Activated CD4-positive, alpha-beta memory T cell treated with anti-CD3 and anti-CD28 coated beads, Interleukin-2, amount 10 ng/mL, durations not matched to agents 7 days and 5 days (primary cell): ENCODE results near the gene TMEM80. TPM values are rescaled to one million over a fixed set of nuclear protein-coding genes. Genes with fewer than 3 reads are reported as not detected.

Experiments
- CTCF ChIA-PET: fragments of 350-600 bp; sonication (Branson Sonifier 250); formaldehyde crosslinking; loops from one replicate; lab custom pipeline; 2021; ENCODE audit warnings: antibody characterized with exemption, inconsistent platforms; lab: Charles Lee
- POLR2A ChIA-PET: fragments of 350-600 bp; sonication (Branson Sonifier 250); formaldehyde crosslinking; loops from one replicate; lab custom pipeline; 2021; ENCODE audit warnings: antibody characterized with exemption; lab: Charles Lee
- DNase-seq: peaks from one replicate; pipeline ENCODE4 v3.0.0-alpha.2; 2020
- H3K27ac Mint-ChIP-seq: one replicate; pipeline ENCODE4 v1.8.0; 2021; ENCODE audit warnings: mild to moderate bottlenecking, mixed read lengths
- H3K27me3 Mint-ChIP-seq: one replicate; pipeline ENCODE4 v1.8.0; 2021; ENCODE audit warnings: mixed read lengths
- H3K36me3 Mint-ChIP-seq: one replicate; pipeline ENCODE4 v1.8.0; 2021; ENCODE audit warnings: low read depth, mixed read lengths
- H3K4me1 Mint-ChIP-seq: one replicate; pipeline ENCODE4 v1.8.0; 2021; ENCODE audit warnings: mixed read lengths
- H3K4me3 Mint-ChIP-seq: one replicate; pipeline ENCODE4 v1.8.0; 2021; ENCODE audit warnings: mild to moderate bottlenecking, mixed read lengths
- H3K9me3 Mint-ChIP-seq: one replicate; pipeline ENCODE4 v1.8.0; 2021; ENCODE audit warnings: mixed read lengths
- total RNA-seq, 2 experiments: library from RNA; stranded (reverse); gene quantifications; one replicate each; pipeline ENCODE4 v1.2.3, GENCODE V29; 2021

TMEM80 gene
- total RNA-seq, 2 experiments from 2014 or later = 22.6 to 25.3 TPM

- ChIA-PET CTCF (no interaction called here), POLR2A (interaction anchor here (0.8 kb wide), 1 partner anchor 9 kb away, joined by 3 read pairs; no protein-coding TSS in a partner anchor)
- Mint-ChIP-seq H3K27me3 (peaks cover 11% of the 10 kb centered on the region), H3K27ac (no peak within 1 kb of the TSS), H3K36me3 (peaks cover 3% of the 10 kb centered on the region), H3K4me3 (no peak within 1 kb of the TSS), H3K9me3 (no peaks in the 10 kb centered on the region), H3K4me1 (peaks cover 5% of the 10 kb centered on the region)
- no peak for DNase-seq
These were observed 10.2 kb downstream of the TMEM80 start, which contains the start of gene EPS8L2 for GRCh38 chr11:705646-706438. Gene EPS8L2 (plus strand): TSS chr11:706231. CDS start chr11:709408, 3,177 bp downstream.

- H3K4me3 Mint-ChIP-seq = no peak overlapping the region
- no peak overlapping the region for H3K27ac Mint-ChIP-seq
- CTCF ChIA-PET = interaction anchor here (0.6 to 0.8 kb wide), 2 partner anchors 10 to 55 kb away, joined by 3 to 4 read pairs; no protein-coding TSS in a partner anchor
- H3K4me1 Mint-ChIP-seq = peaks cover 9% of the 10 kb centered on the region
- peaks cover 11% of the 10 kb centered on the region for H3K27me3 Mint-ChIP-seq
- POLR2A ChIA-PET = interaction anchor here (0.8 kb wide), 1 partner anchor 9 kb away, joined by 3 read pairs; no protein-coding TSS in a partner anchor
- H3K9me3 Mint-ChIP-seq = no peaks in the 10 kb centered on the region
- H3K36me3 Mint-ChIP-seq = peaks cover 3% of the 10 kb centered on the region
- no peak for DNase-seq
These were observed 10.9 kb downstream of the TMEM80 start for GRCh38 chr11:706439-706956.

GRCh38 chr11:706957-707816 lies 11.6 kb downstream of the TMEM80 start:
- Mint-ChIP-seq H3K9me3 (no peaks in the 10 kb centered on the region), H3K27me3 (peaks cover 11% of the 10 kb centered on the region), H3K4me1 (peaks cover 9% of the 10 kb centered on the region), H3K4me3 (no peak overlapping the region), H3K27ac (no peak overlapping the region), H3K36me3 (no peaks in the 10 kb centered on the region)
- DNase-seq = no peak
- POLR2A ChIA-PET = no interaction called here
- CTCF ChIA-PET = interaction anchor here (0.6 to 0.8 kb wide), 2 partner anchors 11 to 54 kb away, joined by 3 to 4 read pairs; no protein-coding TSS in a partner anchor

- no peak overlapping the region for H3K27ac Mint-ChIP-seq
- no peaks in the 10 kb centered on the region for H3K36me3 Mint-ChIP-seq
- POLR2A ChIA-PET = no interaction called here
- CTCF ChIA-PET = no interaction called here
- no peak for DNase-seq
- H3K4me1 Mint-ChIP-seq = peaks cover 9% of the 10 kb centered on the region
- peaks cover 11% of the 10 kb centered on the region for H3K27me3 Mint-ChIP-seq
- no peaks in the 10 kb centered on the region for H3K9me3 Mint-ChIP-seq
- H3K4me3 Mint-ChIP-seq = no peak overlapping the region
These were observed 12.3 kb downstream of the TMEM80 start for GRCh38 chr11:707817-708420.

GRCh38 chr11:708511-708910 lies 12.9 kb downstream of the TMEM80 start:
- POLR2A ChIA-PET = no interaction called here
- no peak for DNase-seq
- Mint-ChIP-seq H3K4me3 (no peak overlapping the region), H3K27me3 (peaks cover 11% of the 10 kb centered on the region), H3K36me3 (no peaks in the 10 kb centered on the region), H3K4me1 (peaks cover 9% of the 10 kb centered on the region), H3K27ac (no peak overlapping the region), H3K9me3 (no peaks in the 10 kb centered on the region)
- CTCF ChIA-PET = no interaction called here

DNA sequence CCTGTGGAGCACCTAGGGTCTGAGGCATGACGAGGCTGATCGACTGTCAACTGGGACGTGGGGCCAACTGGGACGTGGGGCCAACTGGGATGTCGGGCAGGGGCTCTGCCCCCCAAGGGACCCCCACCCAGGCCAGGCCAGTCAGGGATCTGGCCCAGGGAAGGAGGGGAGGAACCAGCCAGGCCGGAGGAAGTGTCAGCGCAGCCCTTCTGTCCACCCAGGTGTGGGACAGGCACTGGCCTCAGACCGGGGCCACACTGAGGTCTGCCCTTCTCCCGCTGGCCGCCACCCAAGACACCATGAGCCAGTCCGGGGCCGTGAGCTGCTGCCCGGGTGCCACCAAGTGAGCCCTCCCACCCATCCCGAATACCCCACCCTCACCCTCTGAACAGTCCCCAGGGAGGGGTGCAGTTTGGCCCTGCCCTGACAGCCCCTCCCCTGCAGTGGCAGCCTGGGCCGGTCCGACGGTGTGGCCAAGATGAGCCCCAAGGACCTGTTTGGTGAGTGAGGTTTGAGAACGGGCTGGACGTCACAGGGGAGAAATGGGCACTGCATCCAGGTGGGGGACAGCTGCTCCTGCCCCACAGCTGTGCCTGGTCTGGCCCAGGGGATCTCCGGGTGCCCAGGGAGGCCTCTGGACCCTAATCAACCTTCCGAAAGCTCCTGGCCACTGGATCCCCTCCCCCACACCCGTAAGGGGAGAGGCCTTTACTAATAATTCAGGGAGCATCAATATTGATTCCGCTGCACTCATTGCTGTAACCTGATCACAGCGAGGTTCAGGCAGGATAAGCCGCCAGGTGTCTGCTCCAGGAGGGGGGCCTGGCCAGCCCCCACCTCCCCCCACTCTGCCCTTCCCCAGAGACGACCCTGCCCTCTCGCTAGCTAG lies 13.7 kb downstream of the TMEM80 start:
- H3K4me3 Mint-ChIP-seq = no peak overlapping the region
- CTCF ChIA-PET = no interaction called here
- H3K27me3 Mint-ChIP-seq = peaks cover 11% of the 10 kb centered on the region
- H3K27ac Mint-ChIP-seq = no peak overlapping the region
- POLR2A ChIA-PET = no interaction called here
- DNase-seq = no peak
- no peaks in the 10 kb centered on the region for H3K36me3 Mint-ChIP-seq
- H3K9me3 Mint-ChIP-seq = no peaks in the 10 kb centered on the region
- H3K4me1 Mint-ChIP-seq = peaks cover 9% of the 10 kb centered on the region

GRCh38 chr11:714436-714835 lies 18.8 kb downstream of the TMEM80 start:
- H3K27ac Mint-ChIP-seq = no peak overlapping the region
- no peaks in the 10 kb centered on the region for H3K36me3 Mint-ChIP-seq
- POLR2A ChIA-PET = no interaction called here
- CTCF ChIA-PET = no interaction called here
- no peak for DNase-seq
- peaks cover 14% of the 10 kb centered on the region for H3K27me3 Mint-ChIP-seq
- no peaks in the 10 kb centered on the region for H3K9me3 Mint-ChIP-seq
- no peak overlapping the region for H3K4me3 Mint-ChIP-seq
- peaks cover 7% of the 10 kb centered on the region for H3K4me1 Mint-ChIP-seq

DNA sequence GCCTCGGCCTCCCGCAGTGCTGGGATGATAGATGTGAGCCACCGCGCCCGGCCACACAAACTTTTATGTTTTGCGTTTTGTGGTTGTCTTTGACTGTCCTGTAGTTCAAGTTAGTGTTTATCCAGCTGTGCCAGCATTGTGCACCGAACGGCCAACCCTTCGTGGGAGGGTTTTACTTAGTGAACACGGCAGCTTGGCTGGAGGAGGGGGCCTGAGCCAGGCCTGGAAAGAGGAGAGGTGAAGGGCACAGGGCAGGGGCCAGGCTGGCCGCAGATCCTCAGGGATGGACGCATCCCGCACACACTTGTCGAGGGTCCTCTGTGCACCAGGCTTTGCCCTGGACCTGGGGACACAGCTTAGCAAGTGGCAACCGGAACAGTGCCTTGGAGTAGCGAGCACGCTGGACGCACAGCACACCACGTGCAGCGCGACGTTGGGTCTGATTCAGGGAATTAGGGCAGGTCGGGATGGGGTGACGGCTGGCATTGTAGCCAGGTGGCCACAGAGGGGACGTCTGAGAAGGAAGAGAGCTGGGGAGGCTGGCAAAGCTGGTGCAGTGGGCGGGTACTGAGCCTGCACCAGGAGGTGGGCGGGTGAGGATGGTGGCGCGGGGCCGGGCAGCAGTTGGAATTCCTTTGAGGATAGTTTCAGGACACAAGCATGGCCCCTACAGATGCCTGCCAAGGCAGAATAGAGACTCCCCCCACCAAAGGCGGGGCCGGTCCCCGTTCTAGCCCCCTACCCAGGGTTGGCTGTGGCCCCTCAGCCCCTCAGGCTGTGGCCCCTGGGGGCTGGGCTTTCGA lies 23.8 kb downstream of the TMEM80 start:
- DNase-seq = no peak
- POLR2A ChIA-PET = interaction anchor here (0.9 kb wide), 1 partner anchor 212 kb away, joined by 3 read pairs; the partner anchor contains the start of gene RNH1
- Mint-ChIP-seq H3K36me3 (no peaks in the 10 kb centered on the region), H3K4me3 (peak overlapping the region; percentile 30), H3K9me3 (no peaks in the 10 kb centered on the region), H3K27me3 (peaks cover 35% of the 10 kb centered on the region), H3K27ac (no peak overlapping the region), H3K4me1 (peaks cover 17% of the 10 kb centered on the region)
- CTCF ChIA-PET = no interaction called here

- ChIA-PET CTCF (interaction anchor here (0.6 to 0.8 kb wide), 2 partner anchors 24 to 200 kb away, joined by 3 read pairs; no protein-coding TSS in a partner anchor), POLR2A (interaction anchor here (0.9 to 3.2 kb wide), 2 partner anchors 24 to 213 kb away, joined by 3 to 22 read pairs; partner anchors contain the start of genes DEAF1, RNH1 and TMEM80)
- H3K27me3 Mint-ChIP-seq = peaks cover 34% of the 10 kb centered on the region
- no peak overlapping the region for H3K27ac Mint-ChIP-seq
- H3K4me3 Mint-ChIP-seq = no peak overlapping the region
- peaks cover 20% of the 10 kb centered on the region for H3K4me1 Mint-ChIP-seq
- no peak for DNase-seq
- no peaks in the 10 kb centered on the region for H3K36me3 Mint-ChIP-seq
- H3K9me3 Mint-ChIP-seq = no peaks in the 10 kb centered on the region
These were observed 24.5 kb downstream of the TMEM80 start for GRCh38 chr11:720017-720641.

- no peak overlapping the region for H3K27ac Mint-ChIP-seq
- POLR2A ChIA-PET = interaction anchor here (0.9 to 3.2 kb wide), 3 partner anchors 25 to 214 kb away, joined by 3 to 22 read pairs (median 10); partner anchors contain the start of genes DEAF1, RNH1 and TMEM80
- peak; percentile 74 for DNase-seq
These were observed 25.1 kb downstream of the TMEM80 start for GRCh38 chr11:720642-721246.

More at GRCh38 chr11:720642-721246, 25.1 kb downstream of the TMEM80 start:
- Mint-ChIP-seq H3K9me3 (no peaks in the 10 kb centered on the region), H3K27me3 (peaks cover 32% of the 10 kb centered on the region), H3K36me3 (no peaks in the 10 kb centered on the region), H3K4me1 (peaks cover 22% of the 10 kb centered on the region), H3K4me3 (no peak overlapping the region)
- CTCF ChIA-PET = interaction anchor here (0.6 to 4.2 kb wide), 3 partner anchors 24 to 200 kb away, joined by 3 to 34 read pairs (median 3); partner anchors contain the start of genes DEAF1 and TMEM80
